HG02678 (cell line): ENCODE data around the gene MXRA7.
"Not testable (repeated sequence)": the region's sequence is repeated elsewhere in the genome, so short reads cannot be mapped to it uniquely, and the experiment has no call there.

Experiments
- ATAC-seq: cut with Tn5 transposase; IDR thresholded peaks from one replicate; pipeline ENCODE4 v1.9.1; 2021; ENCODE audit warnings: mild to moderate bottlenecking, moderate library complexity; ENCODE audit not compliant: unreplicated experiment

Gene MXRA7

DNA sequence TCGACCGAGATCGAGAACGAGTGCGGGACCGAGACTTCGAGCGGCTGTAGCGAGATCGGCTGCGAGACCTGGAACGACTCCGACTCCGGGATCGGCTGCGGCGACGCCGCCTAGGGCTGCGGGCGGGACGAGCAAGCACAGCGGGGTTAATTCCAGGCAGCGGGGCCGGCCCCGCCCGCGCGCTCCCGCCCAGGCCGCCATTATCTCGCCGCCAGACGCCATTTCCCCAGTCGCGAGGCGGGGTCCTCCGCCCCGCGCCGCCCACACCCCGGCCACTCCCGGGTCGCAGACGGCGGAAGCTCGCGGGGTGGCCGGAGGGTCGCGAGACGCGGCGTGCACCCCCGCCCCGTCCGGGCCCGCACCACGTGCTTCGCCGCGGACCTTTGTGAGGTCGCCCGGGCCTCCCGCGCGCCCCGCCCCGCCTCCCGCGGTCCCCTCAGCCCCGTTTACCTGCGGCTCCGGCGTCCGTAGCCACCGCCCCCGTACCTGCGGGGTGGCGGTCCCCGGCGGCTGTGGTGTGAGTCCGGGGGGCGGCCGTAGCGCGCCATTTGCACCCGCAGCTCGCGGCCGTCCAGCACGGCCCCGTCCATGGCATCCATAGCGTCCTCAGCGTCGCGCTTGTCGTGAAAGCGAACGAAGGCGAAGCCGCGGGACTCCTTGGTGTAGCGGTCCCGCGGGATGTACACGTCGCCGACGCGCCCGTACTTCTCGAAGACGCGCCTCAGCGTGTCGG, 25.8 kb upstream of the MXRA7 start:
- peak; percentile 9 for ATAC-seq

- no peak for ATAC-seq
Measured at GRCh38 chr17:76735586-76736348, 25.0 kb upstream of the MXRA7 start.

GRCh38 chr17:76735006-76735405, 24.2 kb upstream of the MXRA7 start:
- no peak for ATAC-seq

DNA sequence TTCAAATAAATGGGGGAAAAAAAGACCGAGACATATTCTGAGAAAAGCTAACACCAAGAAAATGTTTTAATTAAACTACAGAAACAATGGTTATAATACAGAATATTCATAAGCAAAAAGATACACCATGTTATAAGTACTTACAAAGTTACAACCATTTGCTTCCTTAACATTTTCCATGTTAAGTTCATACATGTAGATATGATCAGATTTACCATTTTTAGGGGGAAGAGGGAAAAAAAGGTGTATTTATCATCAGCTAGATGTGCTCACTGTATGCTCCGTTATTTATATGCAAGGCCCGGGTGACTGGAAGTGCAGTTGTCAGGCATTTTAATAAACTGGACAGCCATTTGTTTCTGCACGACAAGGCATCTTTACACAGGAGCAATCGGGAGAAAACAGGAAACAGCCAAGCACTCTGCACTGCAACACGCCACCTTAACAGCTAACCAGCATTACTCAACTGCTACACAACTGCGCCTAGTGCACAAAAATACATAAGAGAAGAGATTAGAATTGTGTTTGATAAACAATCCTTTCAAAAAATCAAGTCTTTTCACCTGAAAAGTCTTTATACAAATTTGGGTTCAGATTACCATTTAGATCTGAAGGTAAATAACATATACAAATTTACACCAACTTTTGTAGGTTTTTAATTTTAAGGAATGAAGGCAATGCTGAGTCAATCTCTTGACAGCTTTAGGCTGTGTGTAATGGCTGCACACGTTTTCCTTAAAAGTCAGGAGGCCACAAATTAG, 23.5 kb upstream of the MXRA7 start:
- no peak for ATAC-seq

- no peak for ATAC-seq
Measured at GRCh38 chr17:76733618-76733957, 22.8 kb upstream of the MXRA7 start.

- ATAC-seq, result no peak
Measured at GRCh38 chr17:76732734-76733617, 22.2 kb upstream of the MXRA7 start.

- not testable (repeated sequence) for ATAC-seq
Measured at GRCh38 chr17:76731800-76732733, 21.3 kb upstream of the MXRA7 start.

GRCh38 chr17:76727745-76728456, 17.1 kb upstream of the MXRA7 start:
- ATAC-seq, result no peak

DNA sequence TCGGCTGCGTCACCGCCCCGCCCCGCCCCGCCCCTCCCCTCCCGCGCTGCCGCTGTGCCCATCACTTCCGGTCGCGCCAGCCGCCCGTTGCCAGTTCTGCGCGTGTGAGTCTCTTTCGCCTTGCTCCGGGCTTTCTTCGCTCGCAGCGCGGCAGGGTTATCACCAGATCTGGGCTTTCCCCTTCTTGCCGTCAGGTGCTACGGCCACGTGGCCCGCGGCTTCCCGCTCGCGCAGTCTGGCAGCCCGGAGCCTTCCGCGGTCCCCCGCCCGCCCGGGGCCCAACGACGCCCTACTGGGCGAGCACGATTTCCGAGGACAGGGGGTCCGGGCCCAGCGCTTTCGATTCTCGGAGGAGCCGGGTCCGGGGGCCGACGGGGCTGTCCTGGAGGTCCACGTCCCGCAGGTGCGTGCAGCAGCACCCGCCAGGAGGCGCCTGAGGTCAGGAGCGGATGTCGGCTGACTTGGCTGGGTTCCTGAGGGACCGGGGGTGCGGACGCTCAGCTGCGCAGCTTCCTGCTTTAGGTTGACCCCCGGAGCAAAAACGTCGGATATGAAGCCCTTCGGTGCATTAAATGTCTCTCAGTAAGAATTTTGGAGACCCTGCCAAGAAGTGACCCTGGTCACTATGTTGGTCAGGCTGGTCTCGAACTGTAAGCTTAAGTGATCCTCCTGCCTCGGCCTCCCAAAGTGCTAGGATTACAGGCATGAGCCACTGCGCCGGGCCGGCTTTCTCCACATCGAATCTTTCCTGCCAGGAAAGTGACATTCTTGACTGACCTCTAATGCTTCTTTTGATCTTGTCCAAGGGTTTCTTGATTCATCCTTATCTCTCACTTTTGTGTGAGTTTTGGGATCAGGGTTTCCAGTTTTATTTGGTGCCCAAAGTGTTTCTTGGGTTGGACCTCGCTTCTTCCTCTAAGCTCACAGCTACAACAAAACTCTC, 16.3 kb upstream of the MXRA7 start, which contains the start of gene METTL23:
Gene METTL23 (plus strand): TSS at position 64 of the 943 bp plus-strand sequence. CDS start 2,872 bp downstream, outside the sequence.
- peak; percentile 54 for ATAC-seq

GRCh38 chr17:76726231-76726775, 15.5 kb upstream of the MXRA7 start, which contains the start of gene JMJD6:
Gene JMJD6 (minus strand): TSS chr17:76726606. CDS start chr17:76726475, 131 bp downstream.
- peak; percentile 77 for ATAC-seq

DNA sequence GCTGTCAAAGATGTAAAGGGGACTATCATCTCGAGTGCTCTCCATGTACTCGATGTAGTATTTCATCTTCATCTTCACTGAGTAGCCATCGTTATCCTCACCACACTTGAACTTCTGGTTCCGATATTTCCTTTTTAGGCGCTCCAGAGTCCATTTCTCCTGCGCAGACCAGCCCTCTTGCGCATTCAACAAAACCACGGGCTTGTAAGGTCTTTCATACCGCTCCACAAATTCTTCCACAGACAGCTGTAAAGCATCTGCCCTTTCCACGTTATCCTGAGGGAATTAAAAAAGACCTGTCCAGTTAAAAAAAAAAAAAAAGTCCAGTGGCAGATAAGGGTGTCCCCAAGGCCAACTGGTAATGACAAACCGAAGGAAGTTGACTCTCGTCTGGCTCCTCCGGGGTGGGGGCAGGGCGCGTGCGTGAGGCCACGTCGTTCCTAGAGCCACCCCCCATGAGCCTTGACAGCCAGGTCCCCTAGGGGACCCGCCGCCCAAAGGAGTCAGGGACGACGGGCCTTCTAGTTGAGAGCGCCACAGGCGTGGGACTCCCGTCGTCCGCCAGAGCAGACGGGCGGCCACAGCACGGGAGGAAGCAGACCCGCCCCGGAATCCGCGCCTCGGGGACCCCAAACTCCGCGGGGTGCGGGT, 14.9 kb upstream of the MXRA7 start:
- peak; percentile 24 for ATAC-seq

DNA sequence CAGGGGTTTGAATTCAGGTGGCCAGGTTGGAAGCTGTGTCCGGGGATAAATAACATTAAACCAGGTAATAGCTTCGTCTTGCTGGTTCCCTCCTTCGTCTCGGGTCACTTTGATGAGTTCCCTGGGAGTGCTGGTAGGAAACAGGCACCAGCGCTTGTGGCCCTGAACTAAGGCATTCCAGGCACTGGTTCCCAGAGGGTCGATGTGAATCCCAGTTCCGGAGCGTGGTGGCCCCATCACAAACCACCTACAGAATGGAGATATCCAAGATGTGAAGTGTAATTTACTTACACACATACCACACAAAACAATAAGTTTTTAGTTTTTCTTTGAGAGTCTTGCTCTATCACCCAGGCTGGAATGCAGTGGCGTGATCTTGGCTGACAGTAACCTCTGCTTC, 13.0 kb upstream of the MXRA7 start:
- no peak for ATAC-seq

- ATAC-seq, result not testable (repeated sequence)
Measured at GRCh38 chr17:76722977-76723376, 12.2 kb upstream of the MXRA7 start.

DNA sequence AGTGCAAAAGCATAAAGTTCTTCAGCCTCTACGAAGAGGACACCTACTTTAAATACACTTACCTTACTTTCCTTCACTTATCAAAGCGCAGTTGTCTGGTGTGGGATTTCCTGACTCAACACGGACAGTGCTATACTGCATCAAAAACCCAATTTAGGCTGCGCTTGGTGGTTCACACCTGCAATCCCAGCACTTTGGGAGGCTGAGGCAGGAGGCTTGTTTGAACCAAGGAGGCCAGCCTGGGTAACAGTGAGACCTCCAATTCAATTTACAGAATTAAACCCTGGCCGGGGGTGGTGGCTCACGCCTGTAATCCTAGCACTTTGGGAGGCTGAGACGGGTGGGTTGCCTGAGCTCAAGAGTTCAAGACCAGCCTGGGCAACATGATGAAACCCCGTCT, 11.5 kb upstream of the MXRA7 start:
- ATAC-seq, result no peak

DNA sequence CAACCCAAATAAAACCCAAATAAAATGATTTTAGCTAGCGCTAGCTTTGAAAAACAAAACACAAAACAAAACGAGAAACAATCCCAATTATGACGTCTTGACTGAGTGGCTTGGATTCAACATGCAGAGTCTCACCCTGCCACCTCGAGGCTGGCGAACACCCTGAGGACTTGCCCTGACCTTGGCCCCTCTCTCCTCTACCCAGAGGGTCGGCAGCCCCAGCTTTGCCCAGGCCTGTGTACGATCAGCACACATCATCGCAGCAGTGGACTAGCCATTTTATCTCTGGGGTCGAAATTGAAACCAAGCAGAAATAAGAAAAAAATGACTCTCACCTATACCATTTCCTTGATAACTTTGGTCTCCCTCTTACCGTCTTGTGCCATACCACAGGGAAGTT, 10.7 kb upstream of the MXRA7 start:
- ATAC-seq, result no peak

GRCh38 chr17:76720941-76721340, 10.2 kb upstream of the MXRA7 start:
- ATAC-seq, result no peak

GRCh38 chr17:76720211-76720610, 9.4 kb upstream of the MXRA7 start:
- ATAC-seq, result no peak
